Subcutaneous adipose tissue (tissue), 4 donors: ENCODE results near the gene GTSE1. TPM values are rescaled to one million over a fixed set of nuclear protein-coding genes. Genes with fewer than 3 reads are reported as not detected.

Experiments
- total RNA-seq, 4 donors: library from RNA; depleted of rRNA; stranded (reverse); fragments of >200 nt; gene quantifications; one replicate each; pipeline ENCODE4 v1.1.0, GENCODE V29; 2016
- TF ChIP-seq, protein P1 (sequence below): fragments of 450-650 bp; IDR thresholded peaks from one replicate; pipeline ENCODE4 v1.5.1; 2016; ENCODE audit warnings: low read depth, mild to moderate bottlenecking, control low read depth, antibody characterized with exemption, moderate library complexity

Gene GTSE1
- total RNA-seq, 4 donors from 2014 or later: 1.1 to 1.4 TPM; not detected in 2

GRCh38 chr22:46338636-46339035 is 42.0 kb downstream of the GTSE1 start:
- TF ChIP-seq, protein P1, sequence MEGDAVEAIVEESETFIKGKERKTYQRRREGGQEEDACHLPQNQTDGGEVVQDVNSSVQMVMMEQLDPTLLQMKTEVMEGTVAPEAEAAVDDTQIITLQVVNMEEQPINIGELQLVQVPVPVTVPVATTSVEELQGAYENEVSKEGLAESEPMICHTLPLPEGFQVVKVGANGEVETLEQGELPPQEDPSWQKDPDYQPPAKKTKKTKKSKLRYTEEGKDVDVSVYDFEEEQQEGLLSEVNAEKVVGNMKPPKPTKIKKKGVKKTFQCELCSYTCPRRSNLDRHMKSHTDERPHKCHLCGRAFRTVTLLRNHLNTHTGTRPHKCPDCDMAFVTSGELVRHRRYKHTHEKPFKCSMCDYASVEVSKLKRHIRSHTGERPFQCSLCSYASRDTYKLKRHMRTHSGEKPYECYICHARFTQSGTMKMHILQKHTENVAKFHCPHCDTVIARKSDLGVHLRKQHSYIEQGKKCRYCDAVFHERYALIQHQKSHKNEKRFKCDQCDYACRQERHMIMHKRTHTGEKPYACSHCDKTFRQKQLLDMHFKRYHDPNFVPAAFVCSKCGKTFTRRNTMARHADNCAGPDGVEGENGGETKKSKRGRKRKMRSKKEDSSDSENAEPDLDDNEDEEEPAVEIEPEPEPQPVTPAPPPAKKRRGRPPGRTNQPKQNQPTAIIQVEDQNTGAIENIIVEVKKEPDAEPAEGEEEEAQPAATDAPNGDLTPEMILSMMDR: no peak

- TF ChIP-seq, protein P1: no peak
Measured at GRCh38 chr22:46339956-46340355, 43.3 kb downstream of the GTSE1 start.

- TF ChIP-seq, protein P1: no peak
Measured at GRCh38 chr22:46340676-46341075, 44.0 kb downstream of the GTSE1 start.

DNA sequence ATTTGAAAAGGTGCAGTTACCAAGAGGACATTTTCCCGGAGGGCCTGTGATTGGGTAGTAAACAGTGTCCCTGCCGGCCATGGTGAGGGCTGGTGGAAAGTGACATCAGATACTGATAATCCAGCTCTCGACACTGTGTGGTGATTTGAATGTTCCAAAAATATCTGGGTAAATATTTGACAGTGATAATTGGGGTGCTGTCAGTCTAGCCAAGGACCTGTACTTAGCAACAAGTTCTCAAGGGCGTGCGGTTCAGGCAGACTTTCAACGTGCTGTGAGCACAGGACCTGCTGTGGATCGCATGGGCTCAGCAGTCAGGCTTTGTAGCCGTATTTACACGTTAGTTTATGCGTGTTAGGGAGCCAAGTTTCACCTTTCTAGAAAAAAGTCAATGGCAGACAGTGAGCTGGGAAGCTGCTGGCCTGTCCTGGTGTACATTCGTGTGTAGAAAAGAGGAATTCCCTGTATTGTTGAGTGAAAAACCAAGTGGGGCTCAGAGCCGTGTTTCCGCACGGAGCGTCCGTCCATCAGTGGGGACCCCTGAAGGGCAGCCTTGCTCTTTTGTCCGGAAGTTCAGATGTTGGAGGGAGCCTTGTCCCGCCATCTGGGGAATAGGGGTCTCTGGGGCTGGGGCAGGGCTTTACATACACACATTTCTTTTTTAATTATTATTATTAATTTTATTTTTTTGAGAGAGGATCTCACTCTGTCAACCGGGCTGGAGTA is 50.2 kb downstream of the GTSE1 start:
- TF ChIP-seq, protein P1: no peak

- TF ChIP-seq, protein P1: no peak
Measured at GRCh38 chr22:46347646-46348045, 51.0 kb downstream of the GTSE1 start.

GRCh38 chr22:46348099-46348695 is 51.5 kb downstream of the GTSE1 start:
- TF ChIP-seq, protein P1: no peak

DNA sequence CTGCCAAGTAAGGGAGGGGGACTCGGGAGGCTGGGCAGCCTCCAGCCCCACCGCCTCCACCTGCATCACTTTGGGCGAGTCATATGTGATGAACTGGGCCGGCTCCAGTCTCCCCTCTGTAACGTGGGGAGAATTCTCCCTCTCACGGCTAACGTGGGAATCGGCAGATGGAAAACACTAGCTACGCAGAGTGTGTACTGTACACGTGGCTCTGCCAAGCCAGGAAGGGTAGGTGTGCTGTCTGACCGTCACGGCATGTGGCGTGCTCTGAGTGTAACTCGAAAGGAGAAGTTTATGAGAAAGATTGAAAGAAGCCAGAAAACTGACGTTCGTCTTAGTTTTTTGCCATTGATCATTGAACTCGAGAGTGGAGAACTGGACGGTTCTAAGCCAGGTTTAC is 52.6 kb downstream of the GTSE1 start:
- TF ChIP-seq, protein P1: no peak
